Measurements from ENCODE around the gene DNAH10. TPM values are rescaled to one million over a fixed set of nuclear protein-coding genes. Genes with fewer than 3 reads are reported as not detected.

The DNAH10 gene
- total RNA-seq, 2 experiments from 2014 or later: 0.11 to 0.19 TPM

DNA sequence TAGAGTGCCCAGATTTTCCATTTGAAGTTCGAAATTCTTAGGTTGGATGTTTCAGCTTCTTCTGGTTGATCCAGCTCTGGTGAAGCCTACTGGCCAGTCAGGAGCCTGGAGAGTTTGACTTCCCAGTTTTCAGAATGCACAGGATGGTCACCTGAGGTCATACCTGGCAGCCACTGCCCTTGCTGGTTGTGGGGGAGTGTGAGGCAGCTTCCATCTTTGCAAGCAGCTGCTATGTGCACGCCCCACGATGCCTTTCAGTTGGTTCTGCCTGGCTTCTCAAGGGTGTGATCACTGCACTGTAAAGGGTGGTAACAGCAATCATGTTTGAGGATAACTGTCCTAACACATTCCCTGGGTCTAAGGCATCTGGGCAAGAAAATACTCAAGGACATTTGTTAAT, 195.1 kb downstream of the DNAH10 start:
- H3K9me2 ChIP-seq (ENCODE audit: insufficient read depth, low read length): no peaks in the 10 kb centered on the region
- no peak overlapping the region for H3K4me2 ChIP-seq (ENCODE audit: low read length)
- no TSS peak for BruUV-seq (replicated peaks)
- DNase-seq (ENCODE audit: low spot score): no peak
- no peaks in the 10 kb centered on the region for H4K20me1 ChIP-seq (ENCODE audit: insufficient read depth, low read length)
- H2AFZ ChIP-seq (ENCODE audit: low read length): no peak overlapping the region
- CTCF ChIA-PET (ENCODE audit: unreplicated experiment): no interaction called here
- no peaks in the 10 kb centered on the region for H3K36me3 ChIP-seq (ENCODE audit: insufficient read depth, low read length)
- TF ChIP-seq, protein P1, sequence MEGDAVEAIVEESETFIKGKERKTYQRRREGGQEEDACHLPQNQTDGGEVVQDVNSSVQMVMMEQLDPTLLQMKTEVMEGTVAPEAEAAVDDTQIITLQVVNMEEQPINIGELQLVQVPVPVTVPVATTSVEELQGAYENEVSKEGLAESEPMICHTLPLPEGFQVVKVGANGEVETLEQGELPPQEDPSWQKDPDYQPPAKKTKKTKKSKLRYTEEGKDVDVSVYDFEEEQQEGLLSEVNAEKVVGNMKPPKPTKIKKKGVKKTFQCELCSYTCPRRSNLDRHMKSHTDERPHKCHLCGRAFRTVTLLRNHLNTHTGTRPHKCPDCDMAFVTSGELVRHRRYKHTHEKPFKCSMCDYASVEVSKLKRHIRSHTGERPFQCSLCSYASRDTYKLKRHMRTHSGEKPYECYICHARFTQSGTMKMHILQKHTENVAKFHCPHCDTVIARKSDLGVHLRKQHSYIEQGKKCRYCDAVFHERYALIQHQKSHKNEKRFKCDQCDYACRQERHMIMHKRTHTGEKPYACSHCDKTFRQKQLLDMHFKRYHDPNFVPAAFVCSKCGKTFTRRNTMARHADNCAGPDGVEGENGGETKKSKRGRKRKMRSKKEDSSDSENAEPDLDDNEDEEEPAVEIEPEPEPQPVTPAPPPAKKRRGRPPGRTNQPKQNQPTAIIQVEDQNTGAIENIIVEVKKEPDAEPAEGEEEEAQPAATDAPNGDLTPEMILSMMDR (conservative IDR thresholded peaks at IDR 0.05; ENCODE audit: low read length): no peak
- no peak for TF ChIP-seq EZH2phosphoT487 (IDR thresholded peaks at IDR 0.05; ENCODE audit: borderline replicate concordance, low read depth, low read length)
- H3K4me1 ChIP-seq (ENCODE audit: insufficient read depth, low read length, poor library complexity, severe bottlenecking): no peaks in the 10 kb centered on the region
- H3K79me2 ChIP-seq (ENCODE audit: insufficient read depth, low read depth, low read length): no peaks in the 10 kb centered on the region
- H3K9me3 ChIP-seq (ENCODE audit: low read length): no peaks in the 10 kb centered on the region
- POLR2A ChIA-PET: no interaction called here
- H3K27ac ChIP-seq (ENCODE audit: low read depth, low read length, poor library complexity, severe bottlenecking): no peak overlapping the region
- no peak overlapping the region for H3K4me3 ChIP-seq (ENCODE audit: low read depth, low read length, poor library complexity, severe bottlenecking)
- intact Hi-C loops (cut with micrococcal nuclease; ENCODE audit: unreplicated experiment): no loop called here

DNA sequence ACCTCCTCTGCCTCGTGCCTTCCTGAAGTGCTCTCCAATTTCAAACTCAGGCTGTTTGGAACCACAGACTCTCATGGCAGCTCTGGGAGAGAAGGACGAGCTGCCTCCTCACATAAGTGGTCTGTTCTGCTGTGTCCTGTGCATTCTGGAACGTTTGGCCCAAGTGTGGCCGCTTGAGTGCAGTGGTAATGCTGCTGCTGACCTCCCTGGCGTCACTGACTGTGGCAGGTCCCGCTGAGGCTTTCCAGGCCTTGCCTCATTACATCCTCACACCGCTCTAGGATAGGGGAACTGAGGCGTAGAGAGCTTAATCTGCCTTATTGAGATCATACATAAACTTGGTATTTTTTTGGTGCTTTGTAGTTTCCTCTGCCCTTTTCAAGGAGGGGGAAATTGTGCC, 196.4 kb downstream of the DNAH10 start:
- Histone ChIP-seq H4K20me1 (ENCODE audit: insufficient read depth, low read length) (no peaks in the 10 kb centered on the region), H2AFZ (ENCODE audit: low read length) (no peak overlapping the region), H3K9me3 (ENCODE audit: low read length) (no peaks in the 10 kb centered on the region), H3K9me2 (ENCODE audit: insufficient read depth, low read length) (no peaks in the 10 kb centered on the region), H3K4me1 (ENCODE audit: insufficient read depth, low read length, poor library complexity, severe bottlenecking) (no peaks in the 10 kb centered on the region), H3K4me2 (ENCODE audit: low read length) (no peak overlapping the region), H3K79me2 (ENCODE audit: insufficient read depth, low read depth, low read length) (no peaks in the 10 kb centered on the region), H3K4me3 (ENCODE audit: low read depth, low read length, poor library complexity, severe bottlenecking) (no peak overlapping the region), H3K36me3 (ENCODE audit: insufficient read depth, low read length) (no peaks in the 10 kb centered on the region), H3K27ac (ENCODE audit: low read depth, low read length, poor library complexity, severe bottlenecking) (no peak overlapping the region)
- TF ChIP-seq, protein P1 (conservative IDR thresholded peaks at IDR 0.05; ENCODE audit: low read length): no peak
- TF ChIP-seq EZH2phosphoT487 (IDR thresholded peaks at IDR 0.05; ENCODE audit: borderline replicate concordance, low read depth, low read length): no peak
- ChIA-PET CTCF (ENCODE audit: unreplicated experiment) (no interaction called here), POLR2A (no interaction called here)
- BruUV-seq (replicated peaks): no TSS peak
- DNase-seq (ENCODE audit: low spot score): no peak
- intact Hi-C loops (cut with micrococcal nuclease; ENCODE audit: unreplicated experiment): no loop called here

DNA sequence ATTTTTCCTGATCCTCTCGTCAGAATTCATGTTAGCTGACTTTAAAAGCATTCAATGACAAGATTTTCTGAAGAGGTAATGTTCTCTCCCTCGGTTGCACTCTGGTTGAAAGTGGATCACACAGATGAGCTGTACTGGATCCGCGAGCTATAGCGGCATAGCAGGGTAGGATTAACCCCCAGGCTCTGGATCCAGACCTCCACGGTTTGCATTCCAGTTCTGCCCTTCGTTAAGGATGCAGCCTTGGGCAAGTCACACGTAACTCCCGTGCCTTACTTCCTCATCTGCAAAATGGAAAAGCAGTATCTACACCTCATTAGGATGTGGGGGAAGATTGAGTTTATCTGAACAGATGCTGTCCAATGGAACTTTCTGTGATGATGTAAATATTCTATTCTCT, 196.8 kb downstream of the DNAH10 start:
- CTCF ChIA-PET (ENCODE audit: unreplicated experiment): no interaction called here
- POLR2A ChIA-PET: interaction anchor here (1.1 kb wide), 1 partner anchor 15 kb away, joined by 3 read pairs; no protein-coding TSS in a partner anchor
- BruUV-seq (replicated peaks): no TSS peak

More for the DNA sequence above, 196.8 kb downstream of the DNAH10 start:
- Histone ChIP-seq H3K79me2 (ENCODE audit: insufficient read depth, low read depth, low read length) (no peaks in the 10 kb centered on the region), H3K36me3 (ENCODE audit: insufficient read depth, low read length) (no peaks in the 10 kb centered on the region), H3K9me2 (ENCODE audit: insufficient read depth, low read length) (no peaks in the 10 kb centered on the region), H3K9me3 (ENCODE audit: low read length) (no peaks in the 10 kb centered on the region), H4K20me1 (ENCODE audit: insufficient read depth, low read length) (no peaks in the 10 kb centered on the region), H3K4me3 (ENCODE audit: low read depth, low read length, poor library complexity, severe bottlenecking) (no peak overlapping the region), H3K27ac (ENCODE audit: low read depth, low read length, poor library complexity, severe bottlenecking) (no peak overlapping the region), H3K4me2 (ENCODE audit: low read length) (no peak overlapping the region), H3K4me1 (ENCODE audit: insufficient read depth, low read length, poor library complexity, severe bottlenecking) (no peaks in the 10 kb centered on the region), H2AFZ (ENCODE audit: low read length) (no peak overlapping the region)
- TF ChIP-seq, protein P1 (conservative IDR thresholded peaks at IDR 0.05; ENCODE audit: low read length): no peak
- no peak for TF ChIP-seq EZH2phosphoT487 (IDR thresholded peaks at IDR 0.05; ENCODE audit: borderline replicate concordance, low read depth, low read length)
- DNase-seq (ENCODE audit: low spot score): no peak
- intact Hi-C loops (cut with micrococcal nuclease; ENCODE audit: unreplicated experiment): no loop called here
